HG03571 (cell line): Measurements from ENCODE around the gene DNAH17.

Experiments used
- ATAC-seq: cut with Tn5 transposase; IDR thresholded peaks from one replicate; pipeline ENCODE4 v1.9.1; 2021; ENCODE audit not compliant: unreplicated experiment

The DNAH17 gene

DNA sequence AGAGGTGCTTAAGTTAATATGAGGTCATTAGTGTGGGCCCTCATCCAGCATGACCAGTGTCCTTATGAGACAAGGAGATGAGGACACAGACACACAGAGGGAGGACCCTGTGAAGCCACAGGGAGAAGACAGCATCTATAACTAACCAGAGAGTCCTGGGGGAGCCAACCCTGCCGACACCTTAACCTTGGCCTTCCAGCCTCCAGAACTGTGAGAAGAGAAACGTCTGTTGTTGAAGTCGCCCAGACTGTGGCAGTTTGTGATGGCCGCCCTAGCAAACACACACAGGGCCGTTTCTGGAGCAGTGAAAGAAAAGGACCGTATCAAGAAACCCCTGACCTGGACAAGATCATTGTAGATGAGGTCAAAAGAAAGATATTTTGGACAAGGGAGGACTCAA, 26.7 kb downstream of the DNAH17 start:
- ATAC-seq: no peak

- ATAC-seq: no peak
Measured at GRCh38 chr17:78548725-78549124, 28.5 kb downstream of the DNAH17 start.

DNA sequence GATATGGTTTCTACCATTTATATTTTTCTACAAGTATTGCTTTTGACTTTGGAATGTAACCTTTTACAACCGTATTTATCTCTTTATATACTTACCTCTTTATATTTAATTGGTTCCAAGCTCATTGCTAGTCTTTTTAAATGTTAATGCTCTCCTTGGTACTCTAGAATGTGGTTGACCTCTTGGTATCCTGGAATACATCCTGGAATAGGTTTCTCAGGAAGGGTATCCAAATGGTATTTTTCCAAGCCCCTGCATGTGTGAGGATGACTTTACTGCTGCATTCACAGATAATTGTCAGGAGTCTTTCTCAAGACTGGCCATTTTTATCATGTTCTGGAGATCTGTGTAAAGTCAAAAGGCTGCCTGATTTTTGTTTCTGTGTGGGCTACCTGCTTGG, 30.2 kb downstream of the DNAH17 start:
- no peak for ATAC-seq

- ATAC-seq: no peak
Measured at GRCh38 chr17:78546476-78546875, 30.7 kb downstream of the DNAH17 start.

- no peak for ATAC-seq
Measured at GRCh38 chr17:78544881-78545755, 32.1 kb downstream of the DNAH17 start.

DNA sequence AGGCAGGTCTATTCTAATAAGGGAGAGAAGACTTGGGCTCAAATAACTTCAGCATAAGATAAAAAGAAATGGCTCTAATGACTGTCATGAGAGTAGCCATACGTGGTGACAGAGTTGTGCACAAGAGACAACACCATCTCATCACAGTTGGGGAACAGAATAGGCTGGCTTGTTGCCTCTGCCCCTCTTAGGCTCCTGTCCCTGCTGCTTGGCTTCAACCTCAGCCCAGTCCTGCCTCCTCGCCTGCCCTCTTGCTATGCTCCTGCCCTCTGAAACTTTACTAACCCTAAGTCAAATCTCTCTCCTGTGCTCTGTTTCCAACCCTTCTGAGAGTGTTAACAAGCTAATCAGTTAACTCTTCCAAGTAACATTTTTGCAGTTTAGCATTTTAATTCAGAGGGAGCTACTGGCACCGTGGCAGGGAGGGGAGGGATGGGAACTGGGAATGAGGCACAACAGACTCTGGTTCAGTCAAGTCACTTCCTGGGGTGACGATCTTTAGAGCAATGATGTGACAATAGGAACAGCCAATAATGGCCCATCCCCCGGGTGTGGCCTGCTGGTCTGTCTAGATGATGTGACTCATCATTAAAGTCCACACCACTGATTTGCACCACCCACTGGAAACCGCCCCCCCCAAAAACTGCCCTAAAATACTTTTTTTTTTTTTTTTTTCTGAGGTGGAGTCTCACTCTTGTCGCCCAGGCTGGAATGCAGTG, 35.5 kb downstream of the DNAH17 start:
- ATAC-seq: no peak

DNA sequence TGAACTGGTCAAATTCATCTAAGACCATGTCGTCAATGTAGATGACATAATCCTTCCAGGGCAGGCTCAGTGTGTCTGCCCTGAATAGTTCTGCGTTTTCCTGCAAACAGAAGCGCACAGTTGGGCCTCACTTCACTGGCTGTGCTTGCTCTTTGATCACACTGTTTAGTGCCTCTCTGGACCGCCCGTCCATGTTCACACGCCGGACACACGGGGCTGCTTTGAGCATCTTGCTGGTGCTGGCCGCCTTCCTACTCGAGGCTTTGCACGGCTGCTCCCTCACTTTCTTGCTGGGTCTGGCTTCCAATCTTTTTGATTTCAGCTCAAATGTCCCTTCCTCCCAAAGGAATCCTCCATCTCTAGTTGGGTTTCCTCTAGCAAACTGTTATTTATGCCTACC, 37.4 kb downstream of the DNAH17 start:
- no peak for ATAC-seq

GRCh38 chr17:78538033-78538776, 39.0 kb downstream of the DNAH17 start:
- no peak for ATAC-seq

- ATAC-seq: no peak
Measured at GRCh38 chr17:78537217-78537860, 39.9 kb downstream of the DNAH17 start.

DNA sequence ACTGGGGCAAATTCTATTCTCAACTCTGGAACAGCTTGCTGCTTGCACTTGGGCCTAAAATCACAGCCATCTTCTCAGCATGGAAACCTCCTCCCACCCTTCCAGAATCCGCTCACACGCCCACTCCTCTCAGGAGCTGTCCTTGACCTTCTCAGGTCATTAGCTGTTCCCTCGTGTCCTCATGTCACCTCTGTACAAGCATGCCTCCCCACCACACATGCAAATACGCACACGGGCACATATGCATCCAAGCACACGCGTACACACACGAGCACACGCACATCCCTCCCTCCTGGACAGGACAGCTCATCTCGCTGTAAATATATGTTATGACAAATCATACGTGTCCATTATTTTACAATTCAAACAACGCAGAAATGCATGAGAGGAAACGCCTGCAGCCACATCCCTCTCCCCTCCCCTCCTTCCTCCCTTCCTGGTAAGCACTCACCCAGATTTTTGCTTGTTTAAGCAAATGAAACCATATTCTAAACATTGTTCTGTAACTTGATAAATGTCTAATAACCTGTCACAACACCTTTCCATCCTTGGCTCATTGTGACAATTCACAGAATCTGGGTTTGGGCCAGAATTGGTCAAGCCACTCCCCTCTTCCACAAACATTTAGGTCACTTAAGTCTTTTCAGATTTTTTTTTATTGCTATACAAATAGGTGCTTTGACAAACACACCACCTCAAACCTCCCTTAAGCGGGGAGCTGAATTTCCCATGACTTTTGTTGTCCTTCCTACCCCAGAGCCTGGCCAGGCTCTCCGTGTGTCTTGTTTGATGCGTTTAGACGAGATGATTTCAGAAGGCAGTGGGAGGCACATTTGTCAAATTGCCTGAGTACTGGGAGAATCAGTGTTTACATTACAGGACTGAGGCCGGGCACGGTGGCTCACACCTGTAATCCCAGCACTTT, 41.7 kb downstream of the DNAH17 start:
- ATAC-seq: no peak

DNA sequence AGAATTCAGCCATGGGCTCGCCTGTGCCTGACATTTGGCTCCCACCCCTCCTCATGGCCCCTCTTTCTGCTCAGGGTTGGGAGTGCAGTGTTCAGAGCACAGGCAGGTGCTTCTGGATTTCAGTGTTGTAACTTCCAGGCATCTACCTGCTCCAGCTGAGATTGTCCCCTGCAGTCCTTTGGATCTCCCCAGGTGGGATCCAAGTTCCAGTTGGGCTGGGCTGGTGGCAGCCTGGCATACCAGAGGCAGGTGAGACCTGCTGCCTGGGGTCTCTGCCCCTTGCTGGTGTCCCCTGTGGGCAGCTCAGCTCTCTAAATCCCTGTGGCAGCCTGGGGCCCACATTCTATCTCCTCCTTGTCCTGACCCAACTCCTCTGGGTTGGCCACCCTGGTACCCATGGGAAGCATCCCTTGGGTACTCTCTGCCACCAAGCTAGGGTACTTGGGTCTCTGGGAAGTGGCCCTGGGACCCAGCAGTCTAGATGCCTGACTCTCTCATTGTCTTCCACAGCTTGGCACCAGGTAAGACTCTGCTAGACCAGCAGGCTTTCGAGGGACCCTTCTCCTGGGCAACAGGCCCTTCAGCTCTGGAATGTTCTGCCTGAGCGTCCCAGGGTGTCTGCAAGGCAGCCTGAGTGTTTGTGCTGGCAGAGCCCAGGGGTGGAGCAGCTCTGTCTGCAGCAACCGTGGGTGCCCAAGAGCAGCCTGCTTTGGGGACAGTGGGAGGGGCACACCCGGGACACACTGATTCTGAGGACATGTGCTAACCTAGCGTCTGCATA, 42.5 kb downstream of the DNAH17 start:
- no peak for ATAC-seq

DNA sequence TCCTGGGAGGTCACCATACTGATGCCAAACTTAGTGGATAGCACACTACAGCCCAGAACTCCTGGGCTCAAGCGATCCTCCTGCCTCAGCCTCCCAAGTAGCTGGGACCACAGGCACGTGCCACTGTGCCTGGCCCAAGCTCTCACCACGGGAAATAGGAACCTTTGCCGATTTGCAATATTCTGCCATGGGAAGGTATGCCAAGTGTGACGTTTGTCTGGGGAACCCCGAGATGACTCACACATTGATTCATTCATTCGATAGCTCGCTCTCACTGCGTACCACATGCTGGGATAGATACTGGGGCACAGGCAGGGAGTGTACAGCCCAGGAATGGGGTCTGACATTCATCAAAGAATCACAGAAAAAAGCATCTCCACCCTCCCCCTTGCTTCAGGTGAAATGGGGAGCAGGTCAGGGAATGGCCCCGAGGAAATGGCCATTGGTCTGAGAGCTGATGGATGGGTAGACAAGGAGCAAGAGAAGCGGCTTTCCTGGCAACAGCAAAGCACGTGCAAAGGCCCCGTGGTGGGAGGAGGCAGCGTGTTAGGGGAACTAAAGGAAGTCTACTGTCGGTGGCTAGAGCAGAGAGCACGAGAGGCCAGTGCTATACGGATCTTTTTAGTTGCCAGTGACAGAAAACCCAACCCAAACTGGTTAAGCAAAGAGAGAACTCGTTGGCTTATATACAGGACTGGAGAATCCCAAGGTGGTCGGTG, 44.1 kb downstream of the DNAH17 start:
- ATAC-seq: no peak

- no peak for ATAC-seq
Measured at GRCh38 chr17:78532311-78532710, 44.9 kb downstream of the DNAH17 start.

- ATAC-seq: no peak
Measured at GRCh38 chr17:78530675-78531074, 46.5 kb downstream of the DNAH17 start.

- ATAC-seq: no peak
Measured at GRCh38 chr17:78529871-78530670, 47.1 kb downstream of the DNAH17 start.

DNA sequence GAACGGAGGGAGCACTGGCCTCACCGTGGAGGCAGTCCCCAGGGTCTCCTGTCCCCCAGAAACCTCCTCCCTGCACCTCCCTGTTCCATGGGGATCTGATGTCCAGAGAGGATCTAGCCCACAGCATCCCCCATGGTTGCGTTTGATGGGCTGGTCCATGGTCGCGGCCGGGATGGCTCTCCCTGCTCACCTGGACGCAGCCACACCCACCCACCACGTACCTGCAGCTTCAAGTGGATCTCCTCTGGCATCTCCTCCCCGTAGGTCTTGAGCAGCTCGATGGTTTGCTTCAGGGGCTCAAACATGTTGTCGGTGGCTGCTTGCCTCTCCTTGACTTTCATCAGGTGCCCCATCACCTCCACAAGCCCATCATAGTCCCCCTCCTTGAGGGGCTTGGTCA, 47.9 kb downstream of the DNAH17 start:
- no peak for ATAC-seq

DNA sequence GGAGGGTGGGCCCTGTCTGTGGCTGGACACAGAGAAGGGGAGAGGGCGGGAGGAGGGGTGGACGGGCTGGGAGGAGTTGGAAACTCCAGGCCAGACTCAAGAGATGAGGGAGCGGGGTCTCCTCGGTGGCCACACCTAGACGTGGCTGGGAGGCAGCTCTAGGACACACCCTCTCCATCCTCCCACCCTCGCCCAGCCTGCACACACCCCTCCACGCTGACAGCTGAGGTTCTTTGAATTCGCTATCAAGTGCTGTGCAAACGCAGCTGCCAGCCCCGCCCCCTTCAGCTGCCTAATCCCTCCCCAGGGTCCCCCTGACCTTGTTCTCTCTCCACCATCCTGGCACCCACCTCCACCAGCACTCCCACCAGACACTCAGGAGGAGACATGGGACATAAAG, 48.7 kb downstream of the DNAH17 start:
- ATAC-seq: no peak

DNA sequence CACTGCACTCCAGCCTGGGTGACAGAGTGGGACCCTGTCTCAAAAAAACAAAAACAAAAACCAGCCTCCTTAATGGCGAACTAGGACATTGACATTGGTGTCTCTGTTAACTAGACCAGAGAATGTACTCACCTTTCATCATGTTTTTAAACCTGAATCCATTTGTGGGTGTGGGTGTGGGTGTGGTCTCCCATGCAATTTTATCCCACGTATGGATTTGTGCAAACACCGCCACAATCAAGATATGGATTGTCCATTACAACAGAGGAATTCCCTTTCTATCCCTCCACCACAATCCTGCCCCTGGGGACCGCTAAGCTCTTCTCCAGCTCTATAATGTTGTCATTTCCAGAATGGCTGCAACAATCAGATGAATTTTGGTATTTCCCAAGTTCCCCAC, 49.9 kb downstream of the DNAH17 start:
- ATAC-seq: no peak
